ENCODE data around the gene SLC16A7.

GRCh38 chr12:59643550-59643949, 47.7 kb downstream of the SLC16A7 start:
- TF ChIP-seq OSR1 (CRISPR knock-in tag; IDR thresholded peaks at IDR 0.05) (no peak), ZFP3 (CRISPR knock-in tag; IDR thresholded peaks at IDR 0.05) (no peak), CREB5 (CRISPR knock-in tag; IDR thresholded peaks at IDR 0.05; ENCODE audit: low read depth) (no peak), CSDC2 (CRISPR knock-in tag; IDR thresholded peaks at IDR 0.05) (no peak), PPARA (CRISPR knock-in tag; IDR thresholded peaks at IDR 0.05; ENCODE audit: borderline replicate concordance) (no peak), RARB (CRISPR knock-in tag; IDR thresholded peaks at IDR 0.05) (no peak)
